ENCODE results near the gene TSPAN18.

TSPAN18 gene

GRCh38 chr11:44964526-44965209 is 237.9 kb downstream of the TSPAN18 start:
- ChIA-PET POLR2A (no interaction called here), CTCF (interaction anchor here (1.0 to 1.8 kb wide), 3 partner anchors 9 to 37 kb away, joined by 3 to 4 read pairs (median 3); no protein-coding TSS in a partner anchor)
- no peaks in the 10 kb centered on the region for H3K4me1 ChIP-seq (ENCODE audit: control insufficient read depth, insufficient read depth, low read length)
- TF ChIP-seq ZNF677 (tag by site-specific recombination; IDR thresholded peaks at IDR 0.05) (no peak), ZNF777 (tag by site-specific recombination; IDR thresholded peaks at IDR 0.05; ENCODE audit: borderline replicate concordance) (no peak), ZNF837 (tag by site-specific recombination; IDR thresholded peaks at IDR 0.05) (no peak), KLF9 (tag by site-specific recombination; IDR thresholded peaks at IDR 0.05; ENCODE audit: low read depth) (no peak), ZNF76 (tag by site-specific recombination; IDR thresholded peaks at IDR 0.05; ENCODE audit: borderline replicate concordance, low read depth) (no peak), PRDM6 (tag by site-specific recombination; IDR thresholded peaks at IDR 0.05) (no peak), ZNF423 (tag by site-specific recombination; IDR thresholded peaks at IDR 0.05) (no peak), ELK4 (IDR thresholded peaks at IDR 0.05; ENCODE audit: borderline replicate concordance, low read depth, low read length) (no peak)
- H3K4me3 ChIP-seq (ENCODE audit: low read depth, low read length) = no peak overlapping the region
- H3K27ac ChIP-seq (ENCODE audit: extremely low read depth, low read depth, low read length) = no peak overlapping the region
- H3K36me3 ChIP-seq (ENCODE audit: control insufficient read depth in 2 of 2, insufficient read depth in 1 of 2, low read length in 2 of 2) = no peaks in the 10 kb centered on the region
- H3K9me3 ChIP-seq (ENCODE audit: control insufficient read depth, insufficient read depth, low read depth, low read length) = no peaks in the 10 kb centered on the region

GRCh38 chr11:44966694-44967093 is 239.9 kb downstream of the TSPAN18 start:
- CTCF ChIA-PET = interaction anchor here (1.1 kb wide), 2 partner anchors 12 to 30 kb away, joined by 3 read pairs; no protein-coding TSS in a partner anchor
- TF ChIP-seq ZIC2 (tag by site-specific recombination; IDR thresholded peaks at IDR 0.05) (peak; percentile 13; the same call in 1 of the 2 replicates), ZNF133 (tag by site-specific recombination; IDR thresholded peaks at IDR 0.05) (no peak)
- Histone ChIP-seq H3K36me3 (ENCODE audit: control insufficient read depth in 2 of 2, insufficient read depth in 1 of 2, low read length in 2 of 2) (no peaks in the 10 kb centered on the region), H3K9me3 (ENCODE audit: control insufficient read depth, insufficient read depth, low read depth, low read length) (no peaks in the 10 kb centered on the region), H3K27ac (ENCODE audit: extremely low read depth, low read depth, low read length) (no peak overlapping the region), H3K4me1 (ENCODE audit: control insufficient read depth, insufficient read depth, low read length) (no peaks in the 10 kb centered on the region), H3K4me3 (ENCODE audit: low read depth, low read length) (no peak overlapping the region)
- POLR2A ChIA-PET = no interaction called here

- H3K4me3 ChIP-seq (ENCODE audit: low read depth, low read length) = no peak overlapping the region
- TF ChIP-seq SETDB1 (IDR thresholded peaks at IDR 0.05; ENCODE audit: insufficient read length, low read length) = no peak
- no peak for TF ChIP-seq KLF8 (tag by site-specific recombination; IDR thresholded peaks at IDR 0.05)
- no peak overlapping the region for H3K27ac ChIP-seq (ENCODE audit: extremely low read depth, low read depth, low read length)
- CTCF ChIA-PET = no interaction called here
- no peaks in the 10 kb centered on the region for H3K9me3 ChIP-seq (ENCODE audit: control insufficient read depth, insufficient read depth, low read depth, low read length)
- H3K4me1 ChIP-seq (ENCODE audit: control insufficient read depth, insufficient read depth, low read length) = no peaks in the 10 kb centered on the region
- no peaks in the 10 kb centered on the region for H3K36me3 ChIP-seq (ENCODE audit: control insufficient read depth in 2 of 2, insufficient read depth in 1 of 2, low read length in 2 of 2)
- POLR2A ChIA-PET = no interaction called here
Observed at GRCh38 chr11:44967930-44968496, 241.3 kb downstream of the TSPAN18 start.

- Histone ChIP-seq H3K27ac (ENCODE audit: extremely low read depth, low read depth, low read length) (no peak overlapping the region), H3K9me3 (ENCODE audit: control insufficient read depth, insufficient read depth, low read depth, low read length) (no peaks in the 10 kb centered on the region), H3K4me1 (ENCODE audit: control insufficient read depth, insufficient read depth, low read length) (no peaks in the 10 kb centered on the region), H3K4me3 (ENCODE audit: low read depth, low read length) (no peak overlapping the region), H3K36me3 (ENCODE audit: control insufficient read depth in 2 of 2, insufficient read depth in 1 of 2, low read length in 2 of 2) (no peaks in the 10 kb centered on the region)
- ChIA-PET POLR2A (no interaction called here), CTCF (no interaction called here)
- TF ChIP-seq ZNF664 (tag by site-specific recombination; IDR thresholded peaks at IDR 0.05) (peak; percentile 89), PRDM10 (tag by site-specific recombination; IDR thresholded peaks at IDR 0.05) (0 out of 2 replicates have a peak, but pooled peaks have one; percentile 16), ZNF488 (tag by site-specific recombination; IDR thresholded peaks at IDR 0.05) (no peak)
Observed at GRCh38 chr11:44968510-44968909, 241.7 kb downstream of the TSPAN18 start.
